ENCODE results near the gene CDYL2. TPM values are rescaled to one million over a fixed set of nuclear protein-coding genes. Genes with fewer than 3 reads are reported as not detected.

Gene CDYL2
- total RNA-seq, 2 donors from 2014 or later, result 1.6 to 7.8 TPM

DNA sequence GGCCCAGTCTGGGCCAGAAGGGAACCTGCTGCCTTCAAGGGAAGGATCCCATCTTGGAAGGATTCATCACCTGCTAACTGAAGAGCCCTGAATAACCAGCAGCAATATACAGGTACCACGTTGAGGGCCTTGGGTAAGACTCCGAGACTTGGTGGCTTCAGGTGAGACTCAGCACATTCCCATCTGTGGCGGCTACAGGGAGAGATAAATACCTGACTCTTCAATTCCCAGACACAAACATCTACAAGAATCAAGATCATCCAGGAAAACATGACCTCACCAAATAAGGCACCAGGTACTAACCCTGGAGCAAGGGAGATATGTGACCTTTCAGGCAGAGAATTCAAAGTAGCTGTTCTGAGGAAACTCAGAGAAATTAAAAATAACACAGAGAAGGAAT, 164.1 kb downstream of the CDYL2 start:
- Histone ChIP-seq H3K9me3 (no peaks in the 10 kb centered on the region), H3K4me1 (no peaks in the 10 kb centered on the region), H3K27ac (no peak overlapping the region), H3K36me3 (replicated peaks in 1 of 2; ENCODE audit: insufficient read depth in 1 of 2, low read depth in 2 of 2) (no peaks in the 10 kb centered on the region), H3K27me3 (no peaks in the 10 kb centered on the region), H3K4me3 (no peak overlapping the region)
- WGBS, 2 donors, result 93 to 96% methylated on average over 3 of the region's 3 CpGs
- TF ChIP-seq, protein P1, sequence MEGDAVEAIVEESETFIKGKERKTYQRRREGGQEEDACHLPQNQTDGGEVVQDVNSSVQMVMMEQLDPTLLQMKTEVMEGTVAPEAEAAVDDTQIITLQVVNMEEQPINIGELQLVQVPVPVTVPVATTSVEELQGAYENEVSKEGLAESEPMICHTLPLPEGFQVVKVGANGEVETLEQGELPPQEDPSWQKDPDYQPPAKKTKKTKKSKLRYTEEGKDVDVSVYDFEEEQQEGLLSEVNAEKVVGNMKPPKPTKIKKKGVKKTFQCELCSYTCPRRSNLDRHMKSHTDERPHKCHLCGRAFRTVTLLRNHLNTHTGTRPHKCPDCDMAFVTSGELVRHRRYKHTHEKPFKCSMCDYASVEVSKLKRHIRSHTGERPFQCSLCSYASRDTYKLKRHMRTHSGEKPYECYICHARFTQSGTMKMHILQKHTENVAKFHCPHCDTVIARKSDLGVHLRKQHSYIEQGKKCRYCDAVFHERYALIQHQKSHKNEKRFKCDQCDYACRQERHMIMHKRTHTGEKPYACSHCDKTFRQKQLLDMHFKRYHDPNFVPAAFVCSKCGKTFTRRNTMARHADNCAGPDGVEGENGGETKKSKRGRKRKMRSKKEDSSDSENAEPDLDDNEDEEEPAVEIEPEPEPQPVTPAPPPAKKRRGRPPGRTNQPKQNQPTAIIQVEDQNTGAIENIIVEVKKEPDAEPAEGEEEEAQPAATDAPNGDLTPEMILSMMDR (IDR thresholded peaks at IDR 0.05), result no peak
- TF ChIP-seq POLR2A (IDR thresholded peaks at IDR 0.05), result no peak
- DNase-seq (no peak), ATAC-seq (no peak)
- intact Hi-C loops (cut with DNase I), result no loop called here

DNA sequence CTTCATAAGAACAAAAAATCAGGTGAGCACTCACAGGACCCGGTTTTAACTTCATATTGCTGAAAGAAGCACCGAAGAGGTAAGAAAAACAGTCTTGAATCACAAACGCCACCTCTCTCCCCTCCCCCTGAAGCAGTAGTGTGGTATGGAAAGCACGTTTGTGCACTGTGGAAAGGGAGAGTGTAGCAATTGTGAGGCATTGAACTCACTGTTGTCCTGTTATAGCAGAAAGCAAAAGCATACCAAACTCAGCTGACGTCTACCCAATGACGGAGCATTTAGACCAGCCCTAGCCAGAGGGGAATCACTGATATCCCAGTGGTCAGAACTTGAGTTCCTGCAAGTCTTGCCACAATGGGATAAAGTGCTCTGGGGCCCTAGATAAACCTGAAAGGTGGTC, 164.8 kb downstream of the CDYL2 start:
- TF ChIP-seq, protein P1 (IDR thresholded peaks at IDR 0.05), result no peak
- TF ChIP-seq POLR2A (IDR thresholded peaks at IDR 0.05), result no peak

DNA sequence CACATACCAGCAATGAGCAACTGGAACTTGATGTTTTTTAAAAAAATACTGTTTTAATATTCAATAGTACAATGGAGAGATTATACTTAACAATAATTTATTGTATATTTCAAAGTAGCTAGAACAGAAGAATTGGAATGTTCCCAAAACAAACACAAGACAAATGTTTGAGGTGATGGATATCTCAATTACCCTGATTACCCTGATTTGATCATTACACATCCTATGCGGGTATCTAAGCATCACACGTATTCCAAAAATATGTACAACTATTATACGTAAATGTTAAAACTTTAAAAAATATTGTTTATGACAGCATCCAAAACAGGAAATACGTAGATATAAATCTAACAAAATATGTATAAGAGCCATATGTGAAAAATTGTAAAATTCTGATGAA, 166.8 kb downstream of the CDYL2 start:
- Histone ChIP-seq H3K9me3 (no peaks in the 10 kb centered on the region), H3K4me1 (no peaks in the 10 kb centered on the region), H3K4me3 (no peak overlapping the region), H3K27ac (no peak overlapping the region), H3K36me3 (replicated peaks in 1 of 2; ENCODE audit: insufficient read depth in 1 of 2, low read depth in 2 of 2) (no peaks in the 10 kb centered on the region), H3K27me3 (no peaks in the 10 kb centered on the region)
- intact Hi-C loops (cut with DNase I), result no loop called here
- TF ChIP-seq, protein P1 (IDR thresholded peaks at IDR 0.05), result no peak
- TF ChIP-seq POLR2A (IDR thresholded peaks at IDR 0.05), result no peak
- DNase-seq, result no peak
- ATAC-seq, result no peak
- WGBS, 2 donors, result 78 to 81% methylated on average over 4 of the region's 4 CpGs

More for the DNA sequence above, 164.8 kb downstream of the CDYL2 start:
- Histone ChIP-seq H3K4me3 (no peak overlapping the region), H3K36me3 (replicated peaks in 1 of 2; ENCODE audit: insufficient read depth in 1 of 2, low read depth in 2 of 2) (no peaks in the 10 kb centered on the region), H3K27me3 (no peaks in the 10 kb centered on the region), H3K9me3 (no peaks in the 10 kb centered on the region), H3K4me1 (no peaks in the 10 kb centered on the region), H3K27ac (no peak overlapping the region)
- intact Hi-C loops (cut with DNase I), result no loop called here
- no peak for DNase-seq
- WGBS, 2 donors, result 85 to 90% methylated on average over 6 of the region's 6 CpGs
- ATAC-seq, result no peak

DNA sequence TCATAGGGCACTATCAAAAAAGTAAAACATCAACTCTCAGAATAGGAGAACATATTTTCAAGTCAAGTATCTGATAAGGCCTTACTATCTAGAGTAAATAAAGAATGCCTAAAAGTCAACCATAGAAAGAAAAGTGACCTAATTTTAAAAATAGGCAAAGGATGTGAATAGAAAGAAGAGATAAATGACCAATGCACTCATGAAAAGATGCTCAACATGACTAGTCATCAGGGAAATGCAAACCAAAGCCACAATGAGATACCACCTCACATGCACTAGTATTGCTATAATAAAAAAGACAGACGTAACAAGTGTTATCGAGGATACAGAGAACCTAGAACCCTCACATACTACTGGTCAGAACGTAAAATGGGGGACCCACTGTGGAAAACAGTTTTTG, 172.8 kb downstream of the CDYL2 start:
- WGBS, 2 donors, result 90 to 94% methylated on average over 3 of the region's 3 CpGs
- H3K4me3 ChIP-seq, result no peak overlapping the region
- H3K36me3 ChIP-seq (replicated peaks in 1 of 2; ENCODE audit: insufficient read depth in 1 of 2, low read depth in 2 of 2), result no peaks in the 10 kb centered on the region
- H3K4me1 ChIP-seq, result no peaks in the 10 kb centered on the region
- intact Hi-C loops (cut with DNase I), result no loop called here
- no peaks in the 10 kb centered on the region for H3K27me3 ChIP-seq
- DNase-seq (no peak), ATAC-seq (no peak)
- H3K9me3 ChIP-seq, result no peaks in the 10 kb centered on the region
- TF ChIP-seq, protein P1 (IDR thresholded peaks at IDR 0.05), result no peak
- TF ChIP-seq POLR2A (IDR thresholded peaks at IDR 0.05), result no peak
- no peak overlapping the region for H3K27ac ChIP-seq

DNA sequence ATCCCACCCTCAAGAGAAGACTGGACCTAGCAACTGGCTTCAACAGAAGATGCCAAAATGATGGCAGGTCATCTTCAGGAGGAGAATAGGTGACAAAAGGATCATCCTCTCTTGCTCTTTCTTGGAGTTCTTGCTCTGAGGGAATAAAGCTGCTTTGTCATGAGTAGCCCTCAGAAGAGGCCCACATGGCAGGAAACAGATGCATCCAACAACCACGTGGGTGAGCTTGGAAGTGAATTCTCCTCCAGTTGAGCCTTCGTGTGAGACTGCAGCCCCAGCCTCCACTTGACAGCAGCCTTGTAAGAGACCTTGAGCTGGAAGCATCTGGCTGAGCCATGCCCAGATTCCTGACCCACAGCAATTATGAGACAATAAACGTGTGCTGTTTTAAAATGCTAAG, 176.1 kb downstream of the CDYL2 start:
- WGBS, 2 donors, result 75 to 89% methylated on average over 3 of the region's 3 CpGs
- ATAC-seq (no peak), DNase-seq (no peak)
- Histone ChIP-seq H3K27ac (no peak overlapping the region), H3K4me3 (no peak overlapping the region), H3K27me3 (no peaks in the 10 kb centered on the region), H3K36me3 (replicated peaks in 1 of 2; ENCODE audit: insufficient read depth in 1 of 2, low read depth in 2 of 2) (no peaks in the 10 kb centered on the region), H3K4me1 (no peaks in the 10 kb centered on the region), H3K9me3 (no peaks in the 10 kb centered on the region)
- intact Hi-C loops (cut with DNase I), result no loop called here
- TF ChIP-seq, protein P1 (IDR thresholded peaks at IDR 0.05), result no peak

All from body of pancreas (tissue), 4 donors.